A673 (cell line): ENCODE measurements around the gene EFTUD2. TPM values are rescaled to one million over a fixed set of nuclear protein-coding genes. Genes with fewer than 3 reads are reported as not detected.

Source experiments
- BruUV-seq: library from RNA; stranded (reverse); fragments of 400-500 nt; replicated peaks from 2 replicates; lab custom pipeline; 2021; lab: Mats Ljungman, UMichigan
- CTCF ChIA-PET: fragments of 300-600 bp; sonication (Branson Sonifier 250); formaldehyde crosslinking; loops from one replicate; lab custom pipeline; 2022; ENCODE audit warnings: antibody characterized with exemption; lab: Charles Lee
- POLR2A ChIA-PET: fragments of 300-600 bp; sonication (Branson Sonifier 250); formaldehyde crosslinking; loops from one replicate; lab custom pipeline; 2022; ENCODE audit warnings: antibody characterized with exemption; ENCODE audit not compliant: low non-redundant PET; lab: Charles Lee
- DNase-seq: peaks from one replicate; pipeline ENCODE4 v3.0.0-alpha.2; 2015; ENCODE audit warnings: low spot score
- H3K27ac ChIP-seq: fragments of 200-600 bp; sonication (generic); 2 replicates; pipeline ENCODE4 v1.5.1; 2016; ENCODE audit warnings: mixed run types, low read depth, mild to moderate bottlenecking, mixed read lengths, antibody characterized with exemption, low read length; ENCODE audit not compliant: poor library complexity, severe bottlenecking
- H3K27me3 ChIP-seq: fragments of 200-600 bp; sonication (generic); replicated peaks from 2 replicates; pipeline ENCODE4 v1.6.1; 2017; ENCODE audit warnings: mixed run types, low read depth, mild to moderate bottlenecking, mixed read lengths, antibody characterized with exemption, low read length; ENCODE audit not compliant: insufficient read depth, poor library complexity
- H3K36me3 ChIP-seq: fragments of 200-600 bp; sonication (generic); 2 replicates; pipeline ENCODE4 v1.6.1; 2016; ENCODE audit warnings: mixed run types, mild to moderate bottlenecking, mixed read lengths, antibody characterized with exemption, low read length; ENCODE audit not compliant: insufficient read depth, poor library complexity, severe bottlenecking
- H3K4me1 ChIP-seq: fragments of 200-600 bp; sonication (generic); 2 replicates; pipeline ENCODE4 v1.6.1; 2017; ENCODE audit warnings: mixed run types, mild to moderate bottlenecking, mixed read lengths, antibody characterized with exemption, low read length; ENCODE audit not compliant: insufficient read depth, poor library complexity, severe bottlenecking
- H3K4me3 ChIP-seq: fragments of 200-600 bp; sonication (generic); 2 replicates; pipeline ENCODE4 v1.5.1; 2016; ENCODE audit warnings: low read depth, mixed run types, mild to moderate bottlenecking, mixed read lengths, low read length; ENCODE audit not compliant: poor library complexity, severe bottlenecking
- H3K9me3 ChIP-seq: fragments of 200-600 bp; sonication (generic); 2 replicates; pipeline ENCODE4 v1.6.1; 2016; ENCODE audit warnings: mixed run types, low read depth, mild to moderate bottlenecking, mixed read lengths, antibody characterized with exemption, low read length; ENCODE audit not compliant: poor library complexity, severe bottlenecking
- CTCF ChIP-seq: fragments of 300-800, 200-600 bp; sonication (generic); conservative IDR thresholded peaks from 2 replicates; pipeline ENCODE4 v1.5.1; 2017; ENCODE audit warnings: low read depth, mild to moderate bottlenecking, antibody characterized with exemption, low read length, moderate library complexity, mixed read lengths
- EZH2 ChIP-seq: fragments of 200-600 bp; sonication (generic); IDR thresholded peaks from 2 replicates; pipeline ENCODE4 v1.6.1; 2017; ENCODE audit warnings: borderline replicate concordance, low read depth, mild to moderate bottlenecking, mixed read lengths, antibody characterized with exemption, low read length; ENCODE audit not compliant: poor library complexity, severe bottlenecking
- intact Hi-C: fragments of 100-400 bp; cut with micrococcal nuclease; formaldehyde crosslinking; loops from one replicate; pipeline ENCODE4 v1.10.0; 2022; ENCODE audit not compliant: unreplicated experiment
- total RNA-seq: library from RNA; stranded (reverse); gene quantifications from 2 replicates; pipeline ENCODE4 v1.2.3, GENCODE V29; 2021

Gene EFTUD2
- total RNA-seq, 1 experiment from 2014 or later = 144 TPM

- DNase-seq = no peak
- CTCF ChIA-PET = no interaction called here
- H3K27me3 ChIP-seq = no peaks in the 10 kb centered on the region
- H3K4me1 ChIP-seq = no peaks in the 10 kb centered on the region
- no peaks in the 10 kb centered on the region for H3K9me3 ChIP-seq
- H3K36me3 ChIP-seq = no peaks in the 10 kb centered on the region
- BruUV-seq = no TSS peak
- intact Hi-C loops = no loop called here
- no peak overlapping the region for H3K4me3 ChIP-seq
- POLR2A ChIA-PET = no interaction called here
- TF ChIP-seq CTCF = no peak
- TF ChIP-seq EZH2 = no peak
- H3K27ac ChIP-seq = no peak overlapping the region
Measured at GRCh38 chr17:44910231-44911106, 11.2 kb upstream of the EFTUD2 start.

- no peak for DNase-seq
- Histone ChIP-seq H3K9me3 (no peaks in the 10 kb centered on the region), H3K27ac (no peak overlapping the region), H3K27me3 (no peaks in the 10 kb centered on the region), H3K4me1 (no peaks in the 10 kb centered on the region), H3K36me3 (no peaks in the 10 kb centered on the region), H3K4me3 (no peak overlapping the region)
- CTCF ChIA-PET = no interaction called here
- intact Hi-C loops = no loop called here
- BruUV-seq = no TSS peak
- POLR2A ChIA-PET = no interaction called here
- TF ChIP-seq CTCF (no peak), EZH2 (no peak)
Measured at GRCh38 chr17:44909681-44910144, 10.5 kb upstream of the EFTUD2 start.

- BruUV-seq = no TSS peak
- CTCF ChIA-PET = interaction anchor here (0.6 kb wide), 1 partner anchor 12 kb away, joined by 3 read pairs; no protein-coding TSS in a partner anchor
- TF ChIP-seq EZH2 (no peak), CTCF (no peak)
- H3K4me1 ChIP-seq = no peaks in the 10 kb centered on the region
- H3K27me3 ChIP-seq = no peaks in the 10 kb centered on the region
- POLR2A ChIA-PET = no interaction called here
- DNase-seq = no peak
- H3K4me3 ChIP-seq = no peak overlapping the region
- H3K27ac ChIP-seq = no peak overlapping the region
- H3K9me3 ChIP-seq = no peaks in the 10 kb centered on the region
- H3K36me3 ChIP-seq = no peaks in the 10 kb centered on the region
- intact Hi-C loops = no loop called here
Measured at GRCh38 chr17:44908761-44909326, 9.6 kb upstream of the EFTUD2 start.
